Measurements from ENCODE around the gene SIGLEC10.

Gene SIGLEC10

DNA sequence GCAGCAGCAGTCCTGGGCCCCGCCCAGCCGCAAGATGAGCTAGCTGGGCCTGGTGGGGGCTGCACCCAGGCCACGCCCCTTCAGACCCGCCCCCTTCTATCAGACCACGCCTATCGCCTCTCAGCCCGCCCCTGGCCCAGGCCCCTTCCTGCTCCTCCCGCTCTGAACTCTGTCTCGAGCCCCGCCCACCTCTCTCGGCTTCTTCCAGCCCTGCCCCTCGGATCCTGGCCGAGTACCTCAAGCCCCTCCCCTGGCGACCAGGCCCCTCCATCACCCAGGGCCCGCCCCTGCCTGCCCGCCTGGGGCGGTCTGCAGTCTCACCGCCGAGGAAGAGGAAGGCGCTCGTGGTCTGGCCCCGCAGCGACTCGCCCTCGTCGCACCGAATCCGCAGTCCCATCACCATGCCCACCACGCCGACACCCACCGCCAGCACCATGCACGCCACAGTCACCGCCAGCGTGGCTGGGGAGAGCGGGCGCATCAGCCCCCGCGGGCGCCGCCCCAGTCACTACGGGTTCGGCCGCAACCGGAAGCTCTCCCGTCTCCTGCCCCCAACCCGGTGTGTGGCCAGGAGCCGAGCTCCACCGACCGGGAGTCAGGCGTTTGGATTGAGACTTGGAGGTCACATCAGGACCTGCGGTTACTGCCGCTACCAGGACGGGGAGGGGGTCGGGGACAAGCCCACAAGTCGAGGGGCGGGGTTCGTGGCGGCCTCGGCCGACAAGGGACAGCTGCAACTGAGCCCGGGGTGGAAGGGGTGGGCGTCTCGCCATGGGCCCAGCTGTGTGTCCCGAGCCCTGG lies 49.7 kb downstream of the SIGLEC10 start:
- Histone ChIP-seq H3K9ac (ENCODE audit: low read length) (peak overlapping the region; percentile 97), H3K9me2 (replicated peaks; ENCODE audit: insufficient read depth, low read length) (no peaks in the 10 kb centered on the region), H3K27me3 (ENCODE audit: low read length) (no peaks in the 10 kb centered on the region), H3K36me3 (ENCODE audit: low read length) (no peaks in the 10 kb centered on the region), H3K9me3 (ENCODE audit: insufficient read depth, low read length) (no peaks in the 10 kb centered on the region), H3K27ac (ENCODE audit: low read depth, low read length) (peak overlapping the region; percentile 79), H3K79me2 (ENCODE audit: insufficient read depth, low read length) (peaks cover 16% of the 10 kb centered on the region; the same call in 1 of the 2 replicates), H3K4me3 (ENCODE audit: insufficient read depth, low read length, poor library complexity, severe bottlenecking) (peak overlapping the region; percentile 76), H4K20me1 (ENCODE audit: low read depth, low read length) (no peaks in the 10 kb centered on the region), H3K4me2 (ENCODE audit: low read depth, low read length, poor library complexity, severe bottlenecking) (peak overlapping the region; percentile 69), H3F3A (ENCODE audit: insufficient read depth) (peaks cover 4% of the 10 kb centered on the region; the same call in 1 of the 2 replicates), H2AFZ (ENCODE audit: low read depth, low read length, severe bottlenecking) (peak overlapping the region; percentile 89)
- TF ChIP-seq EZH2phosphoT487 (conservative IDR thresholded peaks at IDR 0.05; ENCODE audit: low read length) = no peak

DNA sequence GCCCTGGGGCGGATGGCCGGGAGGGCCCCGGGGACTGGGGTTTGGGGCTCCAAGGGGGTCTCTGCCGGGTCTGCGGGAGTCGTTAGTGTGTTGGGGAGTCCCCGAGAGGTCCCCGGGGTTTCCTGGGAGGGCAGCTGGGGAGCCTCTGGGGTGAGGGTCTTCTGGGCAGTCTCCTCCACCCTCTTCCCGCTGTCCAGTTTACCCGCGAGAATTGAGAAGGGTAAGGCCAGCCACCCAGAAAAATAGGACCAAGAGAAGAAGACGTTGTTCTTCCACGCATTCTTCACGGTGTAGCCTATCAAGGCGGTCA lies 50.2 kb downstream of the SIGLEC10 start:
- peak overlapping the region; percentile 97 for H3K9ac ChIP-seq (ENCODE audit: low read length)
- H3K27ac ChIP-seq (ENCODE audit: low read depth, low read length) = peak overlapping the region; percentile 79
- H3K79me2 ChIP-seq (ENCODE audit: insufficient read depth, low read length) = peaks cover 16% of the 10 kb centered on the region; the same call in 1 of the 2 replicates
- no peak for TF ChIP-seq EZH2phosphoT487 (conservative IDR thresholded peaks at IDR 0.05; ENCODE audit: low read length)
- TF ChIP-seq, protein P1, sequence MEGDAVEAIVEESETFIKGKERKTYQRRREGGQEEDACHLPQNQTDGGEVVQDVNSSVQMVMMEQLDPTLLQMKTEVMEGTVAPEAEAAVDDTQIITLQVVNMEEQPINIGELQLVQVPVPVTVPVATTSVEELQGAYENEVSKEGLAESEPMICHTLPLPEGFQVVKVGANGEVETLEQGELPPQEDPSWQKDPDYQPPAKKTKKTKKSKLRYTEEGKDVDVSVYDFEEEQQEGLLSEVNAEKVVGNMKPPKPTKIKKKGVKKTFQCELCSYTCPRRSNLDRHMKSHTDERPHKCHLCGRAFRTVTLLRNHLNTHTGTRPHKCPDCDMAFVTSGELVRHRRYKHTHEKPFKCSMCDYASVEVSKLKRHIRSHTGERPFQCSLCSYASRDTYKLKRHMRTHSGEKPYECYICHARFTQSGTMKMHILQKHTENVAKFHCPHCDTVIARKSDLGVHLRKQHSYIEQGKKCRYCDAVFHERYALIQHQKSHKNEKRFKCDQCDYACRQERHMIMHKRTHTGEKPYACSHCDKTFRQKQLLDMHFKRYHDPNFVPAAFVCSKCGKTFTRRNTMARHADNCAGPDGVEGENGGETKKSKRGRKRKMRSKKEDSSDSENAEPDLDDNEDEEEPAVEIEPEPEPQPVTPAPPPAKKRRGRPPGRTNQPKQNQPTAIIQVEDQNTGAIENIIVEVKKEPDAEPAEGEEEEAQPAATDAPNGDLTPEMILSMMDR (IDR thresholded peaks at IDR 0.05; ENCODE audit: insufficient read depth, low read length, poor library complexity, severe bottlenecking) = no peak
- H3F3A ChIP-seq (ENCODE audit: insufficient read depth) = peaks cover 4% of the 10 kb centered on the region; the same call in 1 of the 2 replicates
- H3K4me2 ChIP-seq (ENCODE audit: low read depth, low read length, poor library complexity, severe bottlenecking) = peak overlapping the region; percentile 69
- H4K20me1 ChIP-seq (ENCODE audit: low read depth, low read length) = no peaks in the 10 kb centered on the region
- no peaks in the 10 kb centered on the region for H3K36me3 ChIP-seq (ENCODE audit: low read length)
- H3K4me3 ChIP-seq (ENCODE audit: insufficient read depth, low read length, poor library complexity, severe bottlenecking) = peak overlapping the region; percentile 76
- peak overlapping the region; percentile 57 for H2AFZ ChIP-seq (ENCODE audit: low read depth, low read length, severe bottlenecking)
- H3K9me3 ChIP-seq (ENCODE audit: insufficient read depth, low read length) = no peaks in the 10 kb centered on the region
- H3K9me2 ChIP-seq (replicated peaks; ENCODE audit: insufficient read depth, low read length) = no peaks in the 10 kb centered on the region
- no peaks in the 10 kb centered on the region for H3K27me3 ChIP-seq (ENCODE audit: low read length)

DNA sequence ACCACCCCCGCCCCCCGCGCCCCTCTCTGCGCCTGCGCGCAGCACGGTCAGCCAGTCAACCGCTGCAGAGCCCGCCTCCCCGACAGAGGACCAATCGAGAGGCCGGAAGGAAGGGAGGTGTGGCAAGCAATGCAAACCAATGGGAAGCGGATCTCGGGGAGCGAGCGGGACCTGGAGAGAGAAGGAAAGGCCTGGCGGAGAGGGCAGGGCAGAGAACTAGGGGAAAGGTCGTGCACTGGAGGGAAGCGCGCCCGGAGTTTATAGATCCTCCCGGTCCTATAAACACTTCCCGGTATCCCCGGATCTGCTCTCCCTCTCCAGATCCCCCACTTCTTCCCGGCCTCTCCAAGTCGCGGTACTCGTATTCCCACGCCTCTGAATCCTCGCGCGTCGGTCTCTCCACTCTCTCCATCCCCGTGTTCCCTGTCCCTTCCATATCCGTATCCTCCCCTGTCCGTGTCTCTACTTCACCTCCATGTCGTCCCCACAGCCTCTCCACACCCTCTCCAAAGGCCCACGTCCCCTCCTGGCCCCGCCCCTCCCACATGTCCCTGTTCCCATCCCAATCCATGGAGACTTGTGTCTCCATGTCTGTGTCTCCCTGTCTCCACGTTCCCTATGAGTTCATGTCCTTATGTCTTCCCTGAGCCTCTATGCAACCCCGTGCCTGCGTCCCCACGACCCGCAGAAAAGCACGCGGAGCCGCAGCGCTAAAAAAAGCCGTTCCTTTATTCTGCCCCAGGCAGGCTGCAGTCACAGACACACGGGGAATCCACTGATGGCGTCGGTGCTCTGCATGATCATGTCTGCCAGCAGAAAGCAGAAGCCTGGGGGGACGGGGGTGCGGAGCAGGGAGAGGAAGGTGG lies 50.8 kb downstream of the SIGLEC10 start:
- Histone ChIP-seq H4K20me1 (ENCODE audit: low read depth, low read length) (no peaks in the 10 kb centered on the region), H3K27me3 (ENCODE audit: low read length) (no peaks in the 10 kb centered on the region), H3K4me3 (ENCODE audit: insufficient read depth, low read length, poor library complexity, severe bottlenecking) (peak overlapping the region; percentile 76), H2AFZ (ENCODE audit: low read depth, low read length, severe bottlenecking) (peak overlapping the region; percentile 57), H3K9me2 (replicated peaks; ENCODE audit: insufficient read depth, low read length) (no peaks in the 10 kb centered on the region), H3F3A (ENCODE audit: insufficient read depth) (peaks cover 4% of the 10 kb centered on the region; the same call in 1 of the 2 replicates), H3K27ac (ENCODE audit: low read depth, low read length) (peak overlapping the region; percentile 79), H3K36me3 (ENCODE audit: low read length) (no peaks in the 10 kb centered on the region), H3K9ac (ENCODE audit: low read length) (peak overlapping the region; percentile 97), H3K79me2 (ENCODE audit: insufficient read depth, low read length) (peaks cover 19% of the 10 kb centered on the region; the same call in 1 of the 2 replicates), H3K9me3 (ENCODE audit: insufficient read depth, low read length) (no peaks in the 10 kb centered on the region), H3K4me2 (ENCODE audit: low read depth, low read length, poor library complexity, severe bottlenecking) (peak overlapping the region; percentile 95)
- TF ChIP-seq EZH2phosphoT487 (conservative IDR thresholded peaks at IDR 0.05; ENCODE audit: low read length) = no peak
- TF ChIP-seq, protein P1 (IDR thresholded peaks at IDR 0.05; ENCODE audit: insufficient read depth, low read length, poor library complexity, severe bottlenecking) = no peak

All from SU-DHL-6 (cell line).